ENCODE results near the gene RAD51C.

- TF ChIP-seq KDM5A (IDR thresholded peaks at IDR 0.05) (no peak), RAD21 (conservative IDR thresholded peaks at IDR 0.05 in 1 of 2, IDR thresholded peaks at IDR 0.05 in 1 of 2) (no peak), JUNB (IDR thresholded peaks at IDR 0.05) (no peak), CTCF (IDR thresholded peaks at IDR 0.05) (no peak), CEBPB (IDR thresholded peaks at IDR 0.05) (no peak), MAX (IDR thresholded peaks at IDR 0.05) (no peak), SMC3 (IDR thresholded peaks at IDR 0.05) (no peak), EP300 (IDR thresholded peaks at IDR 0.05) (no peak)
Observed at GRCh38 chr17:58722274-58722673, 29.9 kb downstream of the RAD51C start.

Data from A549 (cell line).